GM19351 (cell line): ENCODE data around the gene BRD1.
"Not testable (repeated sequence)": the region's sequence is repeated elsewhere in the genome, so short reads cannot be mapped to it uniquely, and the experiment has no call there.

Experiments
- ATAC-seq: cut with Tn5 transposase; IDR thresholded peaks from one replicate; pipeline ENCODE4 v1.9.1; 2021; ENCODE audit warnings: mild to moderate bottlenecking, moderate library complexity; ENCODE audit not compliant: unreplicated experiment

BRD1 gene

GRCh38 chr22:49853981-49854831 lies 26.5 kb upstream of the BRD1 start:
- ATAC-seq = peak; percentile 34

- peak; percentile 69 for ATAC-seq
These were observed 25.5 kb upstream of the BRD1 start, which contains the start of gene ZBED4 for GRCh38 chr22:49852898-49853894. TSS of gene ZBED4 (plus strand) at chr22:49853844. CDS start at chr22:49883663, 29,819 bp downstream.

- not testable (repeated sequence) for ATAC-seq
These were observed 24.9 kb upstream of the BRD1 start for GRCh38 chr22:49852568-49852897.

GRCh38 chr22:49850959-49851802 lies 23.5 kb upstream of the BRD1 start:
- ATAC-seq = no peak

GRCh38 chr22:49850021-49850911 lies 22.6 kb upstream of the BRD1 start:
- no peak for ATAC-seq

GRCh38 chr22:49849161-49850020 lies 21.7 kb upstream of the BRD1 start:
- ATAC-seq = no peak

GRCh38 chr22:49848690-49849160 lies 21.1 kb upstream of the BRD1 start:
- no peak for ATAC-seq

GRCh38 chr22:49847751-49848689 lies 20.3 kb upstream of the BRD1 start:
- no peak for ATAC-seq

GRCh38 chr22:49845666-49846459 lies 18.2 kb upstream of the BRD1 start:
- no peak for ATAC-seq

GRCh38 chr22:49845241-49845640 lies 17.6 kb upstream of the BRD1 start:
- no peak for ATAC-seq

- ATAC-seq = no peak
These were observed 11.4 kb upstream of the BRD1 start for GRCh38 chr22:49838771-49839717.

GRCh38 chr22:49833340-49834007 lies 5.8 kb upstream of the BRD1 start:
- no peak for ATAC-seq

GRCh38 chr22:49829044-49829853 lies 1.6 kb upstream of the BRD1 start:
- no peak for ATAC-seq

GRCh38 chr22:49828599-49828965 lies 909 bp upstream of the BRD1 start:
- ATAC-seq = no peak
